Mesendoderm (in vitro differentiated cells): Measurements from ENCODE around the gene SLC22A8.

Source experiments
- DNase-seq: peaks from one replicate; pipeline ENCODE4 v3.0.0; 2013
- H2AK5ac ChIP-seq: 2 replicates; pipeline ENCODE4 v1.6.1; 2013; ENCODE audit warnings: low read length, inconsistent platforms
- H2BK120ac ChIP-seq: 2 replicates; pipeline ENCODE4 v1.6.1; 2013; ENCODE audit warnings: low read depth, mild to moderate bottlenecking, low read length, moderate library complexity, mixed read lengths
- H2BK15ac ChIP-seq: replicated peaks from 2 replicates; pipeline ENCODE4 v1.6.1; 2013; ENCODE audit warnings: low read depth, mild to moderate bottlenecking, moderate library complexity
- H2BK5ac ChIP-seq: 2 replicates; pipeline ENCODE4 v1.6.1; 2013; ENCODE audit warnings: low read length, inconsistent platforms
- H3K18ac ChIP-seq: 2 replicates; pipeline ENCODE4 v1.6.1; 2013; ENCODE audit warnings: mild to moderate bottlenecking, low read length, mixed read lengths
- H3K23ac ChIP-seq: one replicate; pipeline ENCODE4 v1.6.1; 2013; ENCODE audit warnings: low read length
- H3K27ac ChIP-seq: 2 replicates; pipeline ENCODE4 v1.5.1; 2013; ENCODE audit warnings: low read depth, mild to moderate bottlenecking, inconsistent platforms, low read length, moderate library complexity
- H3K27me3 ChIP-seq: 2 replicates; pipeline ENCODE4 v1.6.1; 2013; ENCODE audit warnings: low read length, control low read depth, mild to moderate bottlenecking, inconsistent platforms; ENCODE audit not compliant: insufficient read depth, poor library complexity
- H3K36me3 ChIP-seq: 2 replicates; pipeline ENCODE4 v1.6.1; 2013; ENCODE audit warnings: low read length, inconsistent platforms; ENCODE audit not compliant: control insufficient read depth, insufficient read depth
- H3K4ac ChIP-seq: one replicate; pipeline ENCODE4 v1.6.1; 2013; ENCODE audit warnings: low read depth, mild to moderate bottlenecking, low read length, moderate library complexity
- H3K4me1 ChIP-seq: 2 replicates; pipeline ENCODE4 v1.6.1; 2013; ENCODE audit warnings: low read depth, low read length, inconsistent platforms; ENCODE audit not compliant: control insufficient read depth
- H3K4me2 ChIP-seq: 2 replicates; pipeline ENCODE4 v1.6.1; 2013; ENCODE audit warnings: low read length
- H3K4me3 ChIP-seq: 2 replicates; pipeline ENCODE4 v1.5.1; 2013; ENCODE audit warnings: mild to moderate bottlenecking, low read length
- H3K56ac ChIP-seq: one replicate; pipeline ENCODE4 v1.6.1; 2013; ENCODE audit warnings: low read length
- H3K79me1 ChIP-seq: 2 replicates; pipeline ENCODE4 v1.6.1; 2013; ENCODE audit warnings: low read length, inconsistent platforms
- H3K79me2 ChIP-seq: 2 replicates; pipeline ENCODE4 v1.6.1; 2013; ENCODE audit warnings: mild to moderate bottlenecking, low read length; ENCODE audit not compliant: control insufficient read depth, insufficient read depth
- H3K9ac ChIP-seq: 2 replicates; pipeline ENCODE4 v1.6.1; 2013; ENCODE audit warnings: low read length, inconsistent platforms
- H4K5ac ChIP-seq: one replicate; pipeline ENCODE4 v1.6.1; 2013; ENCODE audit warnings: low read length
- H4K8ac ChIP-seq: one replicate; pipeline ENCODE4 v1.6.1; 2013; ENCODE audit warnings: low read depth, mild to moderate bottlenecking, control low read depth, low read length, moderate library complexity
- WGBS: extraction: QIAGEN DNeasy Blood & Tissue Kit; methylation state at CpG from one replicate; pipeline ENCODE4 v1.1.7; 2013; ENCODE audit warnings: low lambda C conversion rate, missing lambda C conversion rate; ENCODE audit not compliant: insufficient coverage; ENCODE audit errors: extremely low coverage; 5-methylcytosine and 5-hydroxymethylcytosine counted together

Gene SLC22A8

DNA sequence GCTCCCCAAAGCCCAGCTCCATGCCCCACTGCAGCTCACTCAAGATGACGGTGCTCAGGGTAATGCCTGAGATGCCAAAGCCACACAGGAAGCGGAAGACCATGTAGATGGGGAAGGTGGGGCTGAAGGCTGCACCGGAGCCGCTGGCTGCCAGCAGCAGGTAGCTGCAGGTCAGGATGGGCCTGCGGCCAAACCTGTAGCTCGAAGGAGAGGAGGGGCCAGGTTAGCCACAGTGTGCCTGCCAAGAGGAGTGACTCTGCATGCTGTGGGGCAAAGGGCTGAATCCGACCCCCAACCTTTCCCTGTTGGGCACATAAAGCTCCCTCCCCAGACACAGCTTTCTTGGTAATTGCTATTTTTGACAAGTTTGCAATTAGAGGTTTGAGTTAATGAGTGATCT is 16.0 kb downstream of the SLC22A8 start:
- no peak overlapping the region for H3K4ac ChIP-seq
- H3K56ac ChIP-seq: no peak overlapping the region
- H3K27me3 ChIP-seq: no peaks in the 10 kb centered on the region
- WGBS: no CpG with 5 or more reads among the region's 7 CpGs
- H2AK5ac ChIP-seq: no peak overlapping the region
- no peaks in the 10 kb centered on the region for H3K4me1 ChIP-seq
- no peak overlapping the region for H2BK15ac ChIP-seq
- H3K79me1 ChIP-seq: no peaks in the 10 kb centered on the region
- no peak overlapping the region for H3K4me2 ChIP-seq
- H3K36me3 ChIP-seq: no peaks in the 10 kb centered on the region
- no peak overlapping the region for H4K5ac ChIP-seq
- DNase-seq: no peak
- no peak overlapping the region for H2BK120ac ChIP-seq
- no peak overlapping the region for H3K23ac ChIP-seq
- H3K9ac ChIP-seq: no peak overlapping the region
- H3K79me2 ChIP-seq: no peaks in the 10 kb centered on the region
- no peak overlapping the region for H2BK5ac ChIP-seq
- no peak overlapping the region for H4K8ac ChIP-seq
- H3K4me3 ChIP-seq: no peak overlapping the region
- no peak overlapping the region for H3K18ac ChIP-seq
- H3K27ac ChIP-seq: no peak overlapping the region

DNA sequence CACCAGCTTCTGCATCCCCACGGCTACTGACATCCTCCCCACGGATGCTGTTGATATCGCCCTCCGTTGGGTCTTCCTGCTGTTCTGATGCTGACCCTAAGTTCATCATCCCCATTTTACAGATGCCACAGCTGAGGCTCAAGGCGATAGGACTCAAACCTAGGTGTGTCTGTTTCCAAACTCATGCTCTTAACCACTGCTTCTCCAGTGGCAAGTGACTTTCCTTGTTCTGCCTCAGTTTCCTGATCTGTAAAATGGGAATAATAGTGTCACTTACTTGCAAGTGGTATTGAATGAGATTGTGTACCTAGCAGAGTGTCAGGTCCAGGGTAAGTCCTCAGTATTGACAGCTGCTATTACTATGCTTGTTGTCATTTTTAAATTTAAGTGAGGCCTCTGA is 16.5 kb downstream of the SLC22A8 start:
- DNase-seq: no peak
- Histone ChIP-seq H3K27ac (no peak overlapping the region), H3K27me3 (no peaks in the 10 kb centered on the region), H3K36me3 (no peaks in the 10 kb centered on the region), H3K18ac (no peak overlapping the region), H2AK5ac (no peak overlapping the region), H3K79me1 (no peaks in the 10 kb centered on the region), H4K8ac (no peak overlapping the region), H3K79me2 (no peaks in the 10 kb centered on the region), H3K4me3 (no peak overlapping the region), H3K4me1 (no peaks in the 10 kb centered on the region), H2BK5ac (no peak overlapping the region), H3K56ac (no peak overlapping the region), H3K9ac (no peak overlapping the region), H3K23ac (no peak overlapping the region), H3K4me2 (no peak overlapping the region), H2BK120ac (no peak overlapping the region), H2BK15ac (no peak overlapping the region), H3K4ac (no peak overlapping the region), H4K5ac (no peak overlapping the region)
- no CpG with 5 or more reads among the region's 5 CpGs for WGBS

DNA sequence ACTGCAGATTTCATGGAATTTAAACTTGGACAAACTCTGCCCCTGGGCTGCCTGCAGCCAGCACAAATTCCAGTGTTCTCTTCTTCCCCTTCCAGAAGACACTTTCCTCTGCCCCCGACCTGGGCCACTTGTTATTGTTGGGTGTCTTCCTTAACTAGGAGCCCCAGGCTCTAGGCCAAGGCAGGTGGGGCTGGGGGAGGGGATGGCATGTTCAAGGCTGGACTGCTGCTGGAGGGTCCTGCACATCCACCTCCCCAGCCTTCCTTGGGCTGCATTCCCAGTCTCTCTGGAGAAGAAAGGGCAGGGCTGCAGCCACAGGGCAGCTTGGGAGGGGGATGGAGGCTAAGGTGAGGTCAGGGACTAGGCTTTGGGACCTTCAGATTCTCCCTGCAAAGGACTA is 19.4 kb downstream of the SLC22A8 start:
- no peak overlapping the region for H2BK5ac ChIP-seq
- H3K79me2 ChIP-seq: no peaks in the 10 kb centered on the region
- DNase-seq: no peak
- H2BK15ac ChIP-seq: no peak overlapping the region
- H3K4me3 ChIP-seq: no peak overlapping the region
- H3K18ac ChIP-seq: no peak overlapping the region
- H3K56ac ChIP-seq: no peak overlapping the region
- WGBS: no CpG with 5 or more reads among the region's 1 CpG
- no peak overlapping the region for H3K9ac ChIP-seq
- no peak overlapping the region for H4K8ac ChIP-seq
- no peak overlapping the region for H4K5ac ChIP-seq
- H2AK5ac ChIP-seq: no peak overlapping the region
- no peak overlapping the region for H3K4ac ChIP-seq
- no peaks in the 10 kb centered on the region for H3K79me1 ChIP-seq
- no peaks in the 10 kb centered on the region for H3K4me1 ChIP-seq
- no peaks in the 10 kb centered on the region for H3K27me3 ChIP-seq
- H3K23ac ChIP-seq: no peak overlapping the region
- no peaks in the 10 kb centered on the region for H3K36me3 ChIP-seq
- H2BK120ac ChIP-seq: no peak overlapping the region
- no peak overlapping the region for H3K27ac ChIP-seq
- H3K4me2 ChIP-seq: no peak overlapping the region

DNA sequence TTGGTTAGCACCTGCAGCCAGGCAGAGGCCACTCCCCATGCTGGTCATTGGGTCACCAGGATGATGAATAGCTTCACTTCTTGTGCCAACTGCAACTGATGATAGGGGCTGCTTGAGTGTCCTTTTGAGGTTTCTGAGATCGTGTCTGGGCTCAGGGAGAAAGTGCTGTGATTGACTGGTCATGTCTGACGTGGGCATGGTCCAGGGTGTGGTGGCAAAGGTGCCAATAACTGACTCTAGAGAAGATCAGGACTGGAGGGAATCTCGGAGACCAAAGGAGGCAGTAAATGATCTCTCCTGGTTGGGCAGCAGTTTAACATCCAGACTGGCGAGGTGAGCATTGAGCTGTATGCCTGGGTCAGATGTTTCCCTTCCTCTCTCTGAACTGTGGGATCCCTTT is 20.9 kb downstream of the SLC22A8 start:
- no peak overlapping the region for H3K9ac ChIP-seq
- no peaks in the 10 kb centered on the region for H3K27me3 ChIP-seq
- WGBS: no CpG with 5 or more reads among the region's 4 CpGs
- H3K79me1 ChIP-seq: no peaks in the 10 kb centered on the region
- H3K4me1 ChIP-seq: no peaks in the 10 kb centered on the region
- no peak overlapping the region for H4K8ac ChIP-seq
- no peak overlapping the region for H2BK5ac ChIP-seq
- H2BK15ac ChIP-seq: no peak overlapping the region
- no peaks in the 10 kb centered on the region for H3K36me3 ChIP-seq
- no peak overlapping the region for H3K27ac ChIP-seq
- no peak overlapping the region for H3K4ac ChIP-seq
- H3K4me3 ChIP-seq: no peak overlapping the region
- H3K4me2 ChIP-seq: no peak overlapping the region
- H4K5ac ChIP-seq: no peak overlapping the region
- no peaks in the 10 kb centered on the region for H3K79me2 ChIP-seq
- no peak for DNase-seq
- H3K23ac ChIP-seq: no peak overlapping the region
- no peak overlapping the region for H3K18ac ChIP-seq
- H2BK120ac ChIP-seq: no peak overlapping the region
- no peak overlapping the region for H2AK5ac ChIP-seq
- H3K56ac ChIP-seq: no peak overlapping the region

DNA sequence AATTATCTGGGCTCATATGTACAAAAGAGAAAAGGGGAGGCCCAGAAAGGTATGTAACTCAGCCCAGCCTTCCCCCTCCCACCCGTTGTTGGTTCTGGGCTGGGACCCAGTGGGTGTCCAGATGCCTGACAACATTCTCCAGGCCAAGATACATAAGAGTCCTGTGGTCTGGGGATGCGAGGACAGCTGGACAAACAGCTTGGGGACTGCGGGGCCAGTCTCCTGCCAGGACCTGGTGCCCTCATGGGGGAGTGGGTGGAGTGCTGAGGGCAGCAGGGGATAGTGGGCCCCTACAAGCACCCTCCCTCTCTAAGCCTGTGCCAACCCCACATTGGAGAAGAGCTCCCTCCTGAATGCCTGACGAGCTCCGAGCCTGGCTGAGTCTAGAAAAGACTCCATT is 27.4 kb downstream of the SLC22A8 start:
- Histone ChIP-seq H3K9ac (no peak overlapping the region), H4K5ac (no peak overlapping the region), H3K4me3 (no peak overlapping the region), H3K4me2 (no peak overlapping the region), H3K23ac (no peak overlapping the region), H3K4ac (no peak overlapping the region), H3K79me1 (no peaks in the 10 kb centered on the region), H3K36me3 (no peaks in the 10 kb centered on the region), H2BK15ac (no peak overlapping the region), H2BK120ac (no peak overlapping the region), H3K56ac (no peak overlapping the region), H3K27me3 (no peaks in the 10 kb centered on the region), H3K4me1 (no peaks in the 10 kb centered on the region), H3K27ac (no peak overlapping the region), H2BK5ac (no peak overlapping the region), H3K18ac (no peak overlapping the region), H4K8ac (no peak overlapping the region), H2AK5ac (no peak overlapping the region), H3K79me2 (no peaks in the 10 kb centered on the region)
- no peak for DNase-seq
- WGBS: no CpG with 5 or more reads among the region's 5 CpGs

DNA sequence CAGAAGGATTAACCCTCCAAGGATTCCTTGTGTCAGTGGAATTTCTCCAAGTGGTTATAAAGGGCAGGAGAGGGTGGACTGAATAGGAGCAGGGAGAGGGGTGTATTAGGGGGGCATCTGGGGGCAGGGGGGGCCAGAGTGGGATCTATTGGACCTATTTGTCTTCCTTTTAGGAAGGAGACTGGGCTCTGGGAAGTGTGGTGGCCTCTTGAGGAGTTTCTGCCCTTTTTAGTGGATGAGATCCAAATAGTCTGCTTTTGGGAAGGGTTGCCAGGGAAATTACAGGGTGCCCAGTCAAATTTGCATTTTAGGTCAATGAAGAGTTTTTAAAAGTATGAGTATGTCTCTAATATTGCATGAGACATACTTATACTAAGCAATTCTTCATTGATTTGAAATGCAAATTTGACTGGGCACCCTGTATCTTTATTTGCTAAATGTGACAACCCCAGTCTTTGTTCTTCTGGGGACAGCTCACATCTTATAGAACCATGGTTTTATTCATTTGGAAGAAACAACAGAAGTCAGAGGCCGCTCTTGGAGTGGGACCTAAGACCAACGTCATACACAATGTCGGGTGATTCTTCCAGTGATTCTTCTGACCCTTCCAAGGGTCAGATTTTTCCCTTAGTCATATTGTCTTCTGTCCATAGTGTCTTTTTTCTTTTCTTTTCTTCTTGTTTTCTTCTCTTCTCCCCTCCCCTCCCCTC is 30.4 kb downstream of the SLC22A8 start:
- no peaks in the 10 kb centered on the region for H3K36me3 ChIP-seq
- no peak overlapping the region for H2BK120ac ChIP-seq
- H3K56ac ChIP-seq: no peak overlapping the region
- no peak overlapping the region for H2BK15ac ChIP-seq
- no peak for DNase-seq
- no peak overlapping the region for H3K4me2 ChIP-seq
- H3K79me2 ChIP-seq: no peaks in the 10 kb centered on the region
- no peak overlapping the region for H3K23ac ChIP-seq
- no peak overlapping the region for H3K18ac ChIP-seq
- H3K4ac ChIP-seq: no peak overlapping the region
- no peak overlapping the region for H2AK5ac ChIP-seq
- no peaks in the 10 kb centered on the region for H3K27me3 ChIP-seq
- H3K27ac ChIP-seq: no peak overlapping the region
- H4K5ac ChIP-seq: no peak overlapping the region
- H3K79me1 ChIP-seq: no peaks in the 10 kb centered on the region
- H2BK5ac ChIP-seq: no peak overlapping the region
- no peak overlapping the region for H4K8ac ChIP-seq
- no peak overlapping the region for H3K4me3 ChIP-seq
- H3K4me1 ChIP-seq: no peaks in the 10 kb centered on the region
- WGBS: no CpG with 5 or more reads among the region's 3 CpGs
- no peak overlapping the region for H3K9ac ChIP-seq
